GM08714 (cell line): ENCODE data around the gene RBM44.
"Not testable (repeated sequence)": the region's sequence is repeated elsewhere in the genome, so short reads cannot be mapped to it uniquely, and the experiment has no call there.

Experiments used
- H3K4me3 ChIP-seq: fragments of 200-500 bp; sonication (Bioruptor generic); 2 replicates; pipeline ENCODE4 v1.5.1; 2014; ENCODE audit warnings: mild to moderate bottlenecking, low read length, inconsistent platforms
- ZNF274 ChIP-seq: IDR thresholded peaks from 2 replicates; pipeline ENCODE4 v1.6.1; 2012; ENCODE audit warnings: mild to moderate bottlenecking, low read depth, low read length

Gene RBM44

DNA sequence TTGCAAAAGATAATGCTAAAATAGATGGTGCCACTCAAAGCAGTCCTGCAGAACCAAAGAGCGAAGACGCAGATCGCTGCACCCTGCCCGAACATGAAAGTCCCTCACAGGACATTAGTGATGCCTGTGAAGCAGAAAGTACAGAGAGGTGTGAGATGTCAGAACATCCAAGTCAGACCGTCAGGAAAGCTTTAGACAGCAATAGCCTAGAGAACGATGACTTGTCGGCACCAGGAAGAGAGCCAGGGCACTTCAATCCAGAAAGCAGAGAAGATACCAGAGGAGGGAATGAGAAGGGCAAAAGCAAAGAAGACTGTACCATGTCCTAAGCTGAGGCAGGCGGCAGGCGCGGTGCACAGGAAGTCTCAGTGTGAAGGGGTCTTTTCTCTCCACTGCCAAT lies 34.8 kb upstream of the RBM44 start:
- no peak for TF ChIP-seq ZNF274

DNA sequence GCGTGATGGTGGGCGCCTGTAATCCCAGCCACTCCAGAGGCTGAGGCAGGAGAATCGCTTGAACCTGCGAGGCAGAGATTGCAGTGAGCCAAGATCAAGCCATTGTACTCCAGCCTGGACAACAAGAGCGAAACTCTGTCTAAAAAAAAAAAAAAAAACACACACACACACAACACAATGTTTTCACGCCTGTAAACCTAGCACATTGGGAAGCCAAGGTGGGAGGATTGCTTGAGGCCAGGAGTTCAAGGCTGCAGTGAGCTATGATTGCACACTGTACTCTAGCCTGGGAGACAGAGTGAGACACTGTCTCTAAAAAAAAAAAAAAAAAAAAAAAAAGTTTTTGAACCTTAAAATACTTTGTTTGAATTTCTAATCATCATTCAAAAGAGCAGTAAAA lies 33.5 kb upstream of the RBM44 start:
- not testable (repeated sequence) for H3K4me3 ChIP-seq

More for the DNA sequence above, 34.8 kb upstream of the RBM44 start:
- no peak overlapping the region for H3K4me3 ChIP-seq

DNA sequence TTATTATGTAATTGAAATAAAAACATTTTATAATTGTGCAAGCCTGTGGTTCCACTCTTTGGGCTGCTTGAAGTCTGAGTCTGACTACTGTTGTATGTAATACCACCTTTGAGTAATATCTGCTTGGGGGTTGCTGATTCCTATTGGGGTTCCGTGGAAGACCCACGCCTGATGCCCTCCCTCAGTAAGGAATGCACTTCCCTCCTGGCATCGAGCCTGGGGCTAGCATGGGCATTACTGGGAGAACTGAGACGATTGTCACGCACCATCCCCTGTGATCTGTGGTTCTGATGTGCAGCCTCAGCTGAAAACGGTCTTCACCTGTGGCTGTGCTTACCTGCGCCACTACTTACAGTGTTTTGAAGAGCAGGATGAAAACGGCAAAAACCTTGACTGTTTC lies 32.7 kb upstream of the RBM44 start:
- no peak overlapping the region for H3K4me3 ChIP-seq
- no peak for TF ChIP-seq ZNF274

DNA sequence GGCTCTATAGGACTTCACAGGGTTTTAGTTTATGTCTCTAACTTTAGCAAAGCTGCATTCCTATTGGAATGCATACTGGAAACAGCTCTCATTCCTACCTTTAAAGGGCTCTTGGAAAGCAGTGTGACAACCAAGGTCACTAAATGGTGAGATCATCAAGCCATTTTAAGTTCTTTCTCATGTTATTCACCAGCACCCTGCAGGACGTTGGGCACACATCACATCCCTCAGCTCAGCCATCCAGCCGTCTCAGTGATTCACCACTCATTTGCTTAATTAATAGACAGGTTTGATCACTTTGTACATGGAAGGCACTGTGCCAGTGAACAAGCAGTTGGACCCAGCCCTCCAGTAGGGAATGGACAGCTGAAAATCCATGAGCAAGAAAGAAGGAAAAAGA lies 32.2 kb upstream of the RBM44 start:
- no peak overlapping the region for H3K4me3 ChIP-seq
- no peak for TF ChIP-seq ZNF274

DNA sequence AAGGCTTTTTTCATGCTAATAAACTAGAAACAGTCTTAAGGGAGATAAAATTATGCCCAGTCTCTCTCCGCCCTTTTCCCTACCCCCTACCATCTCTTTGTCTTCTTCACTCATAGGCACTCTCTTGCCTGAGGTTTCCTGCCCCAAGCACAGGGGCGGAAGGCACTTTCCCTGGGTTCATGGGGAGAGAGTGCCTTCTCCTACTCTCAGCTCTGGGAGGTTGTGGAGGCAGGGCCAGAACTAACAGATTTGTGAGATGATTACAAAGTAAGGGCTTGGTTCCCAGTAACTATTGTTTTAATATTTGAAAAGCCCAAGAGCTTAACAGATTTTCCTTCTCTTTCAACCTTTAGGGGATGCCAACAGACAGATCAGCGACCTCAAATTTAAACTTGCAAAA lies 26.1 kb upstream of the RBM44 start:
- H3K4me3 ChIP-seq, result no peak overlapping the region

DNA sequence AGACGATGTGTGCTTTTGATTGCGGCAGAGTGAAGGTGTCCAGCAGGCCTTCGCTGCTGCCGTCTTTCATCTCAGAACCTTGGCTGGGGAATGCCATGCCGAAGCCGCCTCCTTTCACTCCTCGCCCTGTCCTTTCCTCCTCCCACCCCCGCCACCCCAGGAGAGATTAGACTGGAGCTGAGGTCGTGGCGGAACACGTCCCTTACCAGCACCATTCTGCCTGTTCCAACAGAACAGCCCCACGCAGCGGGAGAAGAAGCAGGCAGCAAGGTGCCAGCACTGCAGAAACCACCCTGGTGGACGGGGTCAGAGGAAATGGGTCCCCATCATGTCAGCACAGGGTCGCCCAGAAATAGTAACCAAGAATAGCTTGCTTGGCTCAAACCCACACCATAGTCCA lies 24.8 kb upstream of the RBM44 start:
- TF ChIP-seq ZNF274, result no peak
- no peak overlapping the region for H3K4me3 ChIP-seq

More for the DNA sequence above, 26.1 kb upstream of the RBM44 start:
- TF ChIP-seq ZNF274, result no peak

DNA sequence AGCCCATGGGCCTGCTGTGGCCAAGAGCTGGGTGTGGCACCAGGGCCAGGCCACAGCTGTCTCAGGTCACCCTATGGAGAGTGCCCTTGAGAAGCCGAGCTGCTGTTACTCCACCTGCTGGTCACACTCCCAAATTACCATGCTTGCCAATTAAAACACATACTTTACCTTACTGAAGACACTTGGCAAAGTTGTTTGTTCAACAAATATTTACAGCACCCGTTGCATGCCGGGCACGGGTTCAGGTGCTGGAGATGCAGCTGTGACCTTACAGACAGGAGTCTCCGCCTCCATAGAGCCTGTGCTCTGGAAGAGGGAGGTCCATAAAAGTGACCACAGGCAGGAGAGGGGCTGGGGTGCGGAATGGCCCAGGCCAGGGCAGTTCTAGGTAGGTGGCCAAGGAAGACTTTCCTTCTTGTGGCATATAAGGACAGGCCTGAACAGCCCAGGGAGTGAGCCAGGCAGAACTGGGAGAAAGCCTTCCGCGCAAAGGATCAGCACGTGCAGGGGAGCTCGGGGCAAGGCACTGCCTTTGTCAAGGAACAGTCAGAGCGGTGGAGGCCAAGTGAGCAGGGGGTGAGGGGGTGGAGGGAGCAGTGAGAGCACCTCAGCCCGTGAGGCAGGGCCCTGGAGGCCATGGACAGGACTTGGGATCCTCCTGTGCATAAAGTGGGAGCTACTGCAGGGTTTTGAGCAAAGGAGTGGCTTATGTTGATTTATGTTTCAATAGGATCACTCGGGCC lies 23.6 kb upstream of the RBM44 start:
- no peak for TF ChIP-seq ZNF274

DNA sequence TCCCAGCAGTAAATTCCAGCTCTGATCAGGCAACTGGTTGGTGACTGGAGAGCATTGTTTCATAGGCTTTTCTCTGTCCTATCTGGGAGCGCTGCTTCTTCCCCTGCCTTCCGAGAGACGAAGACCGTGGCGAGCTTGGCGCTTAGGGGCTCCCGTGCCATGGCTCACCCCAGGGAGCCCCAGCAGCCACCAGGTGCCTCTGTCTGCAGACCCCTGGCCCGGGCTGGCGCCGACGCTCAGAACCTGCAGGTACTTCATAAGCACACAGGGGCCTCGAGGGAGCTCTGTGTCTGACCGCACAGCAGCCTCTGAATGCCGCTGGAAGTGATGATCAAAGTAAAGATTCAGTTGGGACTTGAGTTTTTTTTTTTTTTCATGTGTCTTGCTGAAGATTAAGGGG lies 19.1 kb upstream of the RBM44 start:
- no peak for TF ChIP-seq ZNF274
- no peak overlapping the region for H3K4me3 ChIP-seq

More for the DNA sequence above, 23.6 kb upstream of the RBM44 start:
- H3K4me3 ChIP-seq, result no peak overlapping the region

DNA sequence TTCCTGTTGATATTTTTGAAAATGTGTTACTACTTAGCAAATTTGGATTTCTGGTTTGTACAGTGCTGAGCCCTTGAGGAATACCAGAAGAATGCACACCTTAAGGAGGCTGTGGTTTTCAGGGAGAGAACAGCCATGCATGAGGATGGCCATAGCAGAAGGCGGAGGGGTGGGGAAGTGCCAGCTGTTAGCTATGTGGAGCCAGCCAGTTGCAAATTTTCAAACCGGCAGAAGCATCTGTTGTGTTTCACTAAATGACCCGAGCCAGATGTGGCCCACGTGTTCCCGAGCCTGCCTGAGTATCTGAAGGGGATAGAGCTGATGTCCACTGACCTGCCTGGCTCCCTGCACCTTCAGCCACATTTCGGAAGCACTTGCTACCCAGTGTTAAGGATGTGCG lies 16.4 kb upstream of the RBM44 start:
- no peak for TF ChIP-seq ZNF274
- no peak overlapping the region for H3K4me3 ChIP-seq

DNA sequence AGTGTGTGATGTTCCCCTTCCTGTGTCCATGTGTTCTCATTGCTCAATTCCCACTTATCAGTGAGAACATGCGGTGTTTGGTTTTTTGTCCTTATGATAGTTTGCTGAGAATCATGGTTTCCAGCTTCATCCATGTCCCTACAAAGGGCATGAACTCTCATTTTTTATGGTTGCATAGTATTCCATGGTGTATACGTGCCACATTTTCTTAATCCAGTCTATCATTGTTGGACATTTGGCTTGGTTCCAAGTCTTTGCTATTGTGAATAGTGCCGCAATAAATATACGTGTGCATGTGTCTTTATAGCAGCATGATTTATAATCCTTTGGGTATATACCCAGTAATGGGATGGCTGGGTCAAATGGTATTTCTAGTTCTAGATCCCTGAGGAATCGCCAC lies 14.9 kb upstream of the RBM44 start:
- not testable (repeated sequence) for H3K4me3 ChIP-seq

DNA sequence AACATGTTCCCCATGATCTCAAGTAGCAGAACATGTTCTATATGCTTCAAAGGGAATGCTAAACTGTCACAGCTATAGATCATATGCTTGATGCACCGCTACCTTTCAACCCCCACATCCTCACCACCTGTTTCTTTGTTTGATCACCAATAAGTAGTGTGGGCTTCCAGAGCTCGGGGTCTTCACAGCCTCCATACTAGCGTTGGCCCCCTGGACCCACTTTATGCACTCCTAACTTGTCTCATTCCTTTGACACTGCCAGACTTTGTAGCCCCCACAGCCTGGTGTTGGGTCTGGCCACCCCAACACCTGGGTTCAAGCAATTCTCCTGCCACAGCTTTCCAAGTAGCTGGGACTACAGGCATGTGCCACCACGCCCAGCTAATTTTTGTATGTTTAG lies 11.6 kb upstream of the RBM44 start:
- no peak for TF ChIP-seq ZNF274
- no peak overlapping the region for H3K4me3 ChIP-seq

DNA sequence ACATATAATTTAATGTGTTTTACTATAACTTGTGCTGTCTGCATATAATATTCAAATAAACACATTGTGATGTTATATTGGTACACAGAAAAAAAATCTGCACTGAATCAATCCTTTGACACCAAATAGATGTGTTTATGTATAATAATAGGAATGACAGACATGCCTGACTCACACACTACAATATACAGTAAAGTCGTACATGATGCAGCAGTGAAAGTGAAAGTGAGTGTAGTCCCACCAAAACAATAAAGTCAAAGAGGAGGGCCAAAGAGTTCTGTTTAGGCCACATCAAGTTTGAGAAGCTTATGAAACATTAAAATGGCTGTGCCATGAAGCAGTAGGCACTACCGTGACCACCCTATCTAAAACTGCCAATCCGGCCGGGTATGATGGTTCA lies 8.2 kb upstream of the RBM44 start:
- no peak overlapping the region for H3K4me3 ChIP-seq
- no peak for TF ChIP-seq ZNF274

DNA sequence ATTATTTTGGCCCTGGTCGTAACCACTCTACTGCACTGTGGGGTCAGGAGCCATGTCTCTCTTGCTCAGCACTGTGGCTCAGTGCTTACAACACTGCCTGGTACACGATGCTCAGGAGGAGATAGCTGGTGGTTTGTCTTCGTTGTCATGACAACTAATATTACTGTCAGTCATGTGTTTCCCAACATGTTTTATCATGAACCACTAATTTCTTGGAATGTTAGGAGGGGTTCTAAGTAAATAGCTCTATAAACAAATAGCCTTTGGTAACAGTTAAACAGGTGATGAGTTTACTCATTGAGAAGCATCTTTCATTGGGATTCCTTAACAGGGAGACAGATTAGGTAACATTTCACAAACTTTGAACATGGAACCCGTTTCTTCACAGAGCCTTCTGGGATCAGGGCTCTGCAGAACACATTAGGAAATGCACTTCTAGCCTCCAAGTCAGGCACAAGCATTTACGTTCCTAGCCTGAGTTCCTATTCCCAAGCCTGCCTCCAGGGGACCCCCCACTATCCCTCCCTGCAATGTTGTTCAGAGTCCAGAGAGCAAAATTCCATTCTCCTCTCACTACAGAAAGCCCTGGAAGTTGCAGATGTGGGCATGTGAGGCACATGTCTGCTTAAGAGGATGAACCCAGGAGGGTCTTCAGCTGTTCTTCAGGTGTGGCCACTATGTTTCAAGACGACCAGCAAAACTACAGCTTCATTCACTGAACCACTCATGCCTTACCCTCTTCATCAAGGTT lies 6.4 kb upstream of the RBM44 start:
- no peak for TF ChIP-seq ZNF274
- H3K4me3 ChIP-seq, result no peak overlapping the region

DNA sequence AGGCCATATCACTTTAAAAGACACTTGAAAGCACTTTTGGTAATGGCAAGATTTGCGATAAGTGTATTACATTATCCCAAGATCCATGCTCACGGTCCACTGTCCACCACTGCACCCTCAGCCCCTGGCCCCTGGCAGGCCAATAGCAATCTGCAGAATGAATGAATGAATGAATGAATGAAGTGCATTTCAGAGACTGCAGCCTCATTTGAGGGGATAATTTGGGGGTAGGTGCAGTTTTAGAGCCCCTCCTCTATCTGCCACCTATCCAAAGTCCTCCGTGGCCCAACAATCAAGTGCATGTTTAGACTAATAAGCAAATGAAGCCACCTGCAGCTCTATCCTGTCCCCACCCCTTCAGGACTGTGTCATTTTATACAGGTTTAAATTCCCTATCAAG lies 1.3 kb upstream of the RBM44 start:
- TF ChIP-seq ZNF274, result no peak

DNA sequence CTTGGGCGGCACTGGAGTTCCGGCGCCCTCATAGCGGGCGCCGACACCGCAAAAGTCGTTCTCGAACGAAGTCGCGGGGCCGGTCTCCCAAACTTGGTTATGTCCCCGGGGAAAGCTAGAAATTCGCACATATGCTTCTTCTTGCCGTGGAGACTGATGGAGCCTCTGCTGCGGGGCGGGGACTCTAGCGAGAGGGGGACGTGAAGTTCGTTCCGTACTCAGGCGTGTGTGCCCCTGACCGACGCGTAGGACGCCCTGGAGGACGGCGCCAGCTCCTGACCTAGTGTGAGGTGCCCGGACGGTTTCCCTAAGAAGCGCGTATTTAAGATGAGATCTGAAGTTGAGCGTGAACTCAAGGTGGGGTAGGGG lies 465 bp downstream of the RBM44 start:
- H3K4me3 ChIP-seq, result no peak overlapping the region
- no peak for TF ChIP-seq ZNF274

More for the DNA sequence above, 1.3 kb upstream of the RBM44 start:
- no peak overlapping the region for H3K4me3 ChIP-seq

DNA sequence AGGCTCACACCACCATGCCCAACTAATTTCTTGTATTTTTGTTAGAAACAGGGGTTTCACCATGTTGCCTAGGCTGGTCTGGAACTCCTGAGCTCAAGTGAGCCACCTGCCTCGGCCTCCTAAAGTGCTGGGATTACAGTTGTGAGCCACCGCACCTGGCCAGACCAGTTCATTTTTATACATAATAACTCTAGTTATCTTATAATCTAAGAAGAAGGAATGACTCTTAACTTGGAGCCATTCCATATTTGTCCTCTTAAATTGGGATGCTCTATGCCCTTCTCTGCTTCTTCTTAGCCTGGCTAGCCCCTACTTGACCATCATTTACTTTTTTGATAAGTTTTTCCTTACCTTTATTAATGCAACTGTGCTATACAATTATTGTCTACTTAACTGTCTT lies 2.9 kb downstream of the RBM44 start:
- TF ChIP-seq ZNF274, result no peak
- H3K4me3 ChIP-seq, result no peak overlapping the region
